Measurements from ENCODE around the gene CEP131. TPM values are rescaled to one million over a fixed set of nuclear protein-coding genes. Genes with fewer than 3 reads are reported as not detected.

The CEP131 gene
- total and polyA plus RNA-seq, 2 of the 4 experiments (the other 2 are of a cell fraction): 4.8 to 9.6 TPM

GRCh38 chr17:81245024-81245664 lies 22.4 kb upstream of the CEP131 start:
- ATAC-seq (ENCODE audit: low read depth) (peak; percentile 53), DNase-seq (peak; percentile 47)
- CTCF ChIA-PET: no interaction called here
- H3K56ac ChIP-seq (ENCODE audit: extremely low read depth, insufficient read depth, low read length): no peak overlapping the region
- no peak overlapping the region for H2BK5ac ChIP-seq (ENCODE audit: low read depth, low read length, poor library complexity, severe bottlenecking)
- H2AK9ac ChIP-seq (replicated peaks; ENCODE audit: low read depth, low read length, poor library complexity): peak overlapping the region; percentile 82
- no peak overlapping the region for H3K18ac ChIP-seq (ENCODE audit: low read depth, low read length)
- H3K4me3 ChIP-seq (ENCODE audit: insufficient read depth, low read depth, low read length): no peak overlapping the region
- H3K14ac ChIP-seq (replicated peaks; ENCODE audit: low read depth, low read length): no peak overlapping the region
- H4K8ac ChIP-seq (ENCODE audit: low read depth in 2 of 2, low read length in 2 of 2): no peak overlapping the region
- no peak overlapping the region for H2BK15ac ChIP-seq (ENCODE audit: low read depth, low read length)
- H3K9ac ChIP-seq (ENCODE audit: low read depth, low read length): no peak overlapping the region
- no peak overlapping the region for H2AK5ac ChIP-seq (ENCODE audit: low read depth, low read length)
- H3K4me2 ChIP-seq (ENCODE audit: low read depth, low read length): no peak overlapping the region
- no peaks in the 10 kb centered on the region for H3K27me3 ChIP-seq (ENCODE audit: control insufficient read depth, insufficient read depth, low read length)
- no peak overlapping the region for H2BK20ac ChIP-seq (ENCODE audit: low read depth, low read length)
- no peak overlapping the region for H4K5ac ChIP-seq (ENCODE audit: low read depth, low read length)
- no peak overlapping the region for H4K91ac ChIP-seq (ENCODE audit: insufficient read depth, low read depth, low read length)
- in situ Hi-C loops (cut with MboI; ENCODE audit: low sequenced_read_pairs) (no loop called here), intact Hi-C loops (cut with micrococcal nuclease) (no loop called here), dilution Hi-C loops (cut with HindIII; ENCODE audit: low sequenced_read_pairs, unreplicated experiment) (no loop called here)
- H3K79me1 ChIP-seq (ENCODE audit: low read depth in 1 of 2, low read length in 2 of 2): peaks cover 11 to 45% of the 10 kb centered on the region in 2 experiments; a peak in 3 of 4 replicates
- peak overlapping the region; percentile 21 for H2AFZ ChIP-seq (replicated peaks; ENCODE audit: low read length, poor library complexity)
- no peaks in the 10 kb centered on the region for H3K9me3 ChIP-seq (ENCODE audit: control insufficient read depth, insufficient read depth, low read length)
- H3K27ac ChIP-seq (ENCODE audit: insufficient read depth, low read length): no peak overlapping the region
- TF ChIP-seq, protein P1, sequence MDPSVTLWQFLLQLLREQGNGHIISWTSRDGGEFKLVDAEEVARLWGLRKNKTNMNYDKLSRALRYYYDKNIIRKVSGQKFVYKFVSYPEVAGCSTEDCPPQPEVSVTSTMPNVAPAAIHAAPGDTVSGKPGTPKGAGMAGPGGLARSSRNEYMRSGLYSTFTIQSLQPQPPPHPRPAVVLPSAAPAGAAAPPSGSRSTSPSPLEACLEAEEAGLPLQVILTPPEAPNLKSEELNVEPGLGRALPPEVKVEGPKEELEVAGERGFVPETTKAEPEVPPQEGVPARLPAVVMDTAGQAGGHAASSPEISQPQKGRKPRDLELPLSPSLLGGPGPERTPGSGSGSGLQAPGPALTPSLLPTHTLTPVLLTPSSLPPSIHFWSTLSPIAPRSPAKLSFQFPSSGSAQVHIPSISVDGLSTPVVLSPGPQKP (IDR thresholded peaks at IDR 0.05; ENCODE audit: borderline replicate concordance, low read depth, low read length): no peak
- no peak for TF ChIP-seq RFX5 (IDR thresholded peaks at IDR 0.05; ENCODE audit: low read depth, low read length)
- no peak for TF ChIP-seq BHLHE40 (IDR thresholded peaks at IDR 0.05; ENCODE audit: low read depth, low read length)
- no peak for TF ChIP-seq FOS (IDR thresholded peaks at IDR 0.05; ENCODE audit: low read depth, low read length)
- TF ChIP-seq MXI1 (IDR thresholded peaks at IDR 0.05; ENCODE audit: borderline replicate concordance, low read depth, low read length): no peak
- no peak for TF ChIP-seq RCOR1 (IDR thresholded peaks at IDR 0.05; ENCODE audit: insufficient replicate concordance, low read length)
- TF ChIP-seq MAZ (IDR thresholded peaks at IDR 0.05; ENCODE audit: borderline replicate concordance, low read depth, low read length): no peak
- TF ChIP-seq SMC3 (IDR thresholded peaks at IDR 0.05; ENCODE audit: low read depth, low read length): no peak
- no peak for TF ChIP-seq USF2 (IDR thresholded peaks at IDR 0.05; ENCODE audit: low read depth, low read length)
- TF ChIP-seq RAD21 (IDR thresholded peaks at IDR 0.05; ENCODE audit: low read length): no peak
- TF ChIP-seq CEBPB (IDR thresholded peaks at IDR 0.05; ENCODE audit: low read depth, low read length): no peak
- peaks cover 14% of the 10 kb centered on the region for H3K36me3 ChIP-seq (ENCODE audit: control insufficient read depth, insufficient read depth, low read length)
- no peak overlapping the region for H3K23ac ChIP-seq (ENCODE audit: low read depth, low read length)
- POLR2A ChIA-PET (ENCODE audit: unreplicated experiment): no interaction called here
- H3K9me1 ChIP-seq (ENCODE audit: insufficient read depth, low read length): peaks cover 5% of the 10 kb centered on the region; the same call in 1 of the 2 replicates
- peaks cover 25% of the 10 kb centered on the region for H4K20me1 ChIP-seq (ENCODE audit: insufficient read depth, low read length)
- BruUV-seq (replicated peaks): no TSS peak
- WGBS, 2 experiments (ENCODE audit: extremely low coverage in 2 of 2, insufficient read length in 1 of 2): 78% methylated on average over 16 of the region's 25 CpGs; no CpG with 5 or more reads in 1 of the 2 experiments
- no peak overlapping the region for H2BK120ac ChIP-seq (ENCODE audit: low read depth, low read length)
- no peak overlapping the region for H3K4ac ChIP-seq (ENCODE audit: low read depth, low read length)
- peaks cover 8% of the 10 kb centered on the region for H3K4me1 ChIP-seq (ENCODE audit: control insufficient read depth, insufficient read depth, low read length)

Data from IMR-90 (cell line).